NT2/D1 (cell line): ENCODE results near the gene PRKAG2.

Experiments
- DNase-seq: peaks from one replicate; pipeline ENCODE4 v3.0.0-alpha.2; 2011; ENCODE audit warnings: low read depth, low spot score
- H3K27me3 ChIP-seq: 2 replicates; pipeline ENCODE4 v1.6.0; 2011; ENCODE audit warnings: mild to moderate bottlenecking; ENCODE audit not compliant: insufficient read length, insufficient read depth
- H3K36me3 ChIP-seq: 2 replicates; pipeline ENCODE4 v1.6.1; 2011; ENCODE audit warnings: mild to moderate bottlenecking, low read length, mixed read lengths; ENCODE audit not compliant: insufficient read depth, insufficient read length
- H3K4me1 ChIP-seq: 2 replicates; pipeline ENCODE4 v1.5.1; 2011; ENCODE audit not compliant: insufficient read depth, insufficient read length
- H3K4me3 ChIP-seq: 2 replicates; pipeline ENCODE4 v1.5.1; 2011; ENCODE audit warnings: low read depth; ENCODE audit not compliant: insufficient read length
- H3K9ac ChIP-seq: 2 replicates; pipeline ENCODE4 v1.6.0; 2011; ENCODE audit warnings: low read depth; ENCODE audit not compliant: insufficient read length
- H3K9me3 ChIP-seq: 2 replicates; pipeline ENCODE4 v1.5.1; 2011; ENCODE audit warnings: mild to moderate bottlenecking, low read length; ENCODE audit not compliant: insufficient read depth
- SUZ12 ChIP-seq: IDR thresholded peaks from 2 replicates; pipeline ENCODE4 v1.6.1; 2011; ENCODE audit not compliant: insufficient read length, insufficient read depth; ENCODE audit errors: extremely low read depth
- YY1 ChIP-seq: IDR thresholded peaks from 2 replicates; pipeline ENCODE4 v1.6.1; 2011; ENCODE audit not compliant: insufficient read length, insufficient read depth
- ZNF274 ChIP-seq: IDR thresholded peaks from 2 replicates; pipeline ENCODE4 v1.6.1; 2011; ENCODE audit warnings: mild to moderate bottlenecking, low read depth, low read length

PRKAG2 gene

DNA sequence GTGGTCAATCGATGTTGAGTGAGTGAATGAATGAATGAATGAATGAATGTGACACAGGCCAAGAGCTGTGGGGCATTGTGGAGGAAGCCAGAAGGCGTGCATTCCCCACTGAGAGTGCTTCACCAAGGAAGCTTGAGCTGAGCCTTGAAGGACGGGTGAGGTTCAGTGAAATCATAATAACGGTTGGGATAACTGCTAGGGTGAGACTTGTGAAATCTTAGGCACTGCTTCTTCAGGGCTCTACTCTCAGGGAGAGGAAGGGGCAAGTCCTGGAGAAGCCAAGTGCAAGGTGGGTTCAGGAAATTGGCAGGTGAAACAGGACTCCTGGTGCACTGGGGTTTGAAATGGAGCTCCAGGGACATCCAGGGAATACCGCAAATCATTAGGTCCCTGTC lies 23.7 kb upstream of the PRKAG2 start:
- H3K36me3 ChIP-seq, result no peaks in the 10 kb centered on the region
- peaks cover 2% of the 10 kb centered on the region for H3K4me1 ChIP-seq
- H3K9me3 ChIP-seq, result no peaks in the 10 kb centered on the region
- TF ChIP-seq ZNF274 (no peak), SUZ12 (no peak), YY1 (no peak)
- H3K4me3 ChIP-seq, result no peak overlapping the region
- H3K9ac ChIP-seq, result no peak overlapping the region
- DNase-seq, result no peak
- no peaks in the 10 kb centered on the region for H3K27me3 ChIP-seq

DNA sequence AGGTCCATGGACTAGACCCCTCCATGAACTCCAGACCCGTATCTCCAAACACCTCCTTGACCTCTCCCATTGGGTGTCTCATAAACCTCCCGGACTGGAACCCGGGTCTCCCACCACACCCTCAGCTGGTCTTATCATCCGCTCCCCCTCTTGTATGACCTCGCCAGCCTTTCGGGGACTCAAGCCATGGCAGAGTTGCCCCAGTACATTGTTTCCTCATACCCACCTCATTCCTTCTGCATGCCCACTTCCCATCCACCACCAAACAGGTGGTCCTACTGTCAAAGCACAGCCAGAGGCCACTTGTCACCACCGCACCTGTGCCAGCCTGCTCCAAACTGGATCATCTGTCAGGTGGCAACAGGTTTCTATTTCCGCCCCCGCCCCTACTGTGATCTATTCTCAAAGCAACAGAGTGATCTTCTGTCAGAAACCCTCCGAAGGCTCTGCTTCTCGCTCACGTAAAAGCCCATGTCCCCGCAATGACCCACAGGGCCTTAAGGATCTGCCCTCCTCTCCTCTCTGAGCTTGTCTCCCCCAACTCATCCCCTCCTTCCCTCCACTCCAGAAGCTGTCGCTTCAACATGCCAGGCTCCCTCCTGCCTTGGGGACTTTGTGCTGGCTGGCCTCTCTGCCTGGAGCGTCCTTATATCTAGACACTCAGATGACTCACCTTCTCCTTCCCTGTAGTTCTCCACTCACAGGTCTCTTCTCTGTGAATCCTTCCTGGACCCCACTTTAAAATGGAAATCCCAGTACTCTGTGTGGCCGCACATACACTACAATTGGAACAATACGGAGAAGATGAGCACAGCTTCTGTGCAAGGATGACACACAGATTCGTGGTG lies 22.8 kb upstream of the PRKAG2 start:
- Histone ChIP-seq H3K4me1 (peaks cover 2% of the 10 kb centered on the region), H3K4me3 (no peak overlapping the region), H3K9me3 (no peaks in the 10 kb centered on the region), H3K9ac (no peak overlapping the region), H3K36me3 (no peaks in the 10 kb centered on the region), H3K27me3 (no peaks in the 10 kb centered on the region)
- DNase-seq, result no peak
- TF ChIP-seq YY1, result no peak
- no peak for TF ChIP-seq SUZ12
- TF ChIP-seq ZNF274, result no peak

DNA sequence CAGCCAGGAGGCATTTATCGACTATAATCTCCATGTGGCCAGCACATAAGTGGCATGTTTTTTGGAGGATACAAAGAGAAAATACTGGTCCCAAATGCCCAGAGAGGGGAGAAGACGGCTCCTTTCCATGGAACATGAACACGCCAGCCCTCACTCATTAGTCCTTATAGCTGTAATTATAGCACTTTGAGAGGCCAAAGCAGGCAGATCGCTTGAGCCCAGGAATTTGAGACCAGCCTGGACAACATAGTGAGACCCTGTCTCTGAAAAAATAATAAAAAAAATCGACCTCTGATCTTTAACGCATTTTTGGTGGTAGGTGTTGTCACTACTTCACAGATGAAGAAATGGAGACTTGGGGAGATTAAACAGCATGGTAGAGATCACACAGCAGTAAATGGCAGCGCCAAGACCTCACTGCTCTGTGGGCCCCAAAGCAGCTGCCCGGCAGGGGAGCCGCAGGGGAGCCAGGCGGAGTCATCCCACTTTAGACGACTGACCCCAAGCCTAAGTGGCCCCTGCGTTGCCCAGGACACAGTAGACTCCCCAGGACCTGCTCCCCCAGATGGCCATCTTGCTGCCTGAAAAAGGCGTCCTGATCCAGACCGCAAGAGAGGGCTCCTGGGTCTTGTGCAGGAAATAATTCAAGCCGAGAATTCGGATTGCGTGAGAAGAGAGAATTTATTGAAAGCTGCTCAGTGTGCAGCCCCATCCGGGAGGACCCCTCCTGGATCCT lies 21.2 kb upstream of the PRKAG2 start:
- no peak overlapping the region for H3K9ac ChIP-seq
- H3K9me3 ChIP-seq, result no peaks in the 10 kb centered on the region
- TF ChIP-seq SUZ12 (no peak), YY1 (no peak), ZNF274 (no peak)
- no peaks in the 10 kb centered on the region for H3K27me3 ChIP-seq
- peaks cover 2% of the 10 kb centered on the region for H3K4me1 ChIP-seq
- no peak overlapping the region for H3K4me3 ChIP-seq
- no peaks in the 10 kb centered on the region for H3K36me3 ChIP-seq
- no peak for DNase-seq

DNA sequence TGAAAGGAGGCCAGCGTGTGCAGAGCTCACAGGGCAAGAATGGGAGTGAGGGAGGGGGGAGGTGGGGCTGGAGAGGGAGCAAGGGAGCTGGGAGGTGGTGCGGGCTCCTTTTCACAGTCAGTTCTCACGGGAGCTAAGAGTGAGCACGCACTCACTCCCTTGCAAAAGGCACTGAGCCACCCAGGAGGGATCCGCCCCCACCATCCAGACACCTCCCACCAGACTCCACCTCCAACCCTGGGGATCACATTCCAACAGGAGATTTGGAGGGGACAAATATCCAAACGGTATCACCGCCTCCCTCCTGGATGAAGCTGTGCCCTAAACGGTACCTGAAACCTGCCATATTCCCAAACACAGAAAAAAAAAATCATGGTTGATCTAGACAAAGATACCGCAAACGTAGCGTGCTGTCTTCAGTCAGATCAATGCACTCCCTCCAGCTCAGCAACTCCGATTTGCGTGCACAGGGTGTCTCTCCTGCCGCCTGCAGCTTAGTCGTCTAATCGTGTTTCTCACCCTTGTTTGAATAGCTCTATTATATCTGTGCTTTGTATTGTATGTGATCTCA lies 20.3 kb upstream of the PRKAG2 start:
- Histone ChIP-seq H3K36me3 (no peaks in the 10 kb centered on the region), H3K9ac (no peak overlapping the region), H3K4me1 (peaks cover 2% of the 10 kb centered on the region), H3K4me3 (no peak overlapping the region), H3K9me3 (no peaks in the 10 kb centered on the region), H3K27me3 (no peaks in the 10 kb centered on the region)
- DNase-seq, result no peak
- no peak for TF ChIP-seq SUZ12
- no peak for TF ChIP-seq YY1
- no peak for TF ChIP-seq ZNF274

DNA sequence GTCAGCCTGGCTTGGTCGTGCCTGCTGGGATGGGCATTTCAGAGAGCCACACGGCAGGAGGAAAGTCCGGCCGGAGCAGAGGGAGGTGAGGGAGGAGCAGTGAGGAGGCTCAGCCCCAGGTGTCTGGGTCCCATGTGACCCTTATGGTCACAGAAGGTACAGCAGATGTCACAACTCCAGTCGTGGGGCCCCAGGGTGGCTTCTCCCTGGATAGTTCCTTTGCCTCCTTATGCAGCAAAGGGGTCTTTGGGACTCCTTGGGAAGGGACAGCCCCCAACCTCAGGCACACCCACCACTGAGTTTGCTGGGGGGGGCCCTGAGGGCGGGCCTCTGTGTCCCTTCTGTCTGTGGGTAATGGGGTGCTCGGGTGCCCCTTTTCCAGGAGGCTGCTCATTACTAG lies 19.6 kb upstream of the PRKAG2 start:
- H3K36me3 ChIP-seq, result no peaks in the 10 kb centered on the region
- TF ChIP-seq SUZ12 (no peak), ZNF274 (no peak), YY1 (no peak)
- H3K27me3 ChIP-seq, result no peaks in the 10 kb centered on the region
- DNase-seq, result no peak
- H3K9me3 ChIP-seq, result no peaks in the 10 kb centered on the region
- peaks cover 2% of the 10 kb centered on the region for H3K4me1 ChIP-seq
- no peak overlapping the region for H3K9ac ChIP-seq
- H3K4me3 ChIP-seq, result no peak overlapping the region

DNA sequence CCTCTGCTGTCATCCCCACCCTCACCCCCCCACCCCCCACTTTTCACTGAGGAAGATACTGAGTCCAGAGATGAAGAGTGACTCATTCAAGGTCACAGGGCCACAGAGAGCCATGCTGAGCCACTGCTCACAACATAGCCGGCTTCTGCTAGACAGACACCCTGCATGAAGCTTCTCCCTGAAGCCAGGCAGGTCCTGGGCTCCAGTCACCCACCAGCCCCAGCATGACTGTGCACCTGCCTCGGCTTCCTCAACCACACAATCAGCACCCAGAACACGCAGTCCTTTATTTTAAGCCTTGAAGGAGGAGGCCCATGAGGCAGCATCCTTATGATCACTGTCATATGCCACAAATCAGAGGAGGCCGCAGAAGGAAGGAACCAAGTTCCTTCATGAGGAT lies 19.2 kb upstream of the PRKAG2 start:
- Histone ChIP-seq H3K4me1 (peaks cover 2% of the 10 kb centered on the region), H3K36me3 (no peaks in the 10 kb centered on the region), H3K9me3 (no peaks in the 10 kb centered on the region), H3K4me3 (no peak overlapping the region), H3K9ac (no peak overlapping the region), H3K27me3 (no peaks in the 10 kb centered on the region)
- no peak for DNase-seq
- TF ChIP-seq SUZ12, result no peak

DNA sequence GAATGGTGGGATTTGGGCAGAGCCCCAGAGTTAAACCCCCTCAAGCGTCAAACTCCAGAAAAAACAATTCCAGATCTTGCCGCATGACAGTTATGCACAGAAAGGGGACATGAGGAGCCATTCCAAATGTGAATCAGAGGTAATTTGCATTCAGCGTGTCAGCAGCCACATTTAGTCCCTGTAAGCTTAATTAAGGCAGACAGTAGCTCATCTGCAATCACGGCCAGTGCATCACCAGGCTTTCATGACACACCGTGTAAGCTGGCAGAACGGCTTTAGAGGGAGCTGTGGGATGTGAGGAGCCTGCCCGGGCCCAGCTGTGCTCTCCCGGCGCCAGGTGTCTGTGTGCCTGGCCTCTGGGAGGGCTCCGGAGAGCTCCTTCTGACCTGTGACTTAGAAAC lies 18.7 kb upstream of the PRKAG2 start:
- no peaks in the 10 kb centered on the region for H3K9me3 ChIP-seq
- TF ChIP-seq SUZ12, result no peak
- TF ChIP-seq YY1, result no peak
- no peak for TF ChIP-seq ZNF274

More for the DNA sequence above, 18.7 kb upstream of the PRKAG2 start:
- Histone ChIP-seq H3K4me1 (peaks cover 2% of the 10 kb centered on the region), H3K36me3 (no peaks in the 10 kb centered on the region), H3K4me3 (no peak overlapping the region), H3K27me3 (no peaks in the 10 kb centered on the region), H3K9ac (no peak overlapping the region)
- DNase-seq, result no peak
